Peyer's patch (tissue), 4 donors: Measurements from ENCODE around the gene GNAI3.

ENCODE experiments used
- POLR2A ChIP-seq, 2 donors: fragments of 450-650 bp; IDR thresholded peaks; one replicate each; pipeline ENCODE4 v1.5.1; 2017; ENCODE audit warnings: antibody characterized with exemption in 2 of 2, mild to moderate bottlenecking in 2 of 2, moderate library complexity in 2 of 2
- TF ChIP-seq, protein P1 (sequence below), 6 experiments: fragments of 450-650 bp in 4 of 6; fragments of 200-600 bp in 2 of 6; sonication (generic) in 1 of 6; IDR thresholded peaks; one replicate each; pipeline ENCODE4 v1.5.1; 2017 to 2019; ENCODE audit warnings: antibody characterized with exemption in 6 of 6, mild to moderate bottlenecking in 3 of 6, moderate library complexity in 1 of 6

DNA sequence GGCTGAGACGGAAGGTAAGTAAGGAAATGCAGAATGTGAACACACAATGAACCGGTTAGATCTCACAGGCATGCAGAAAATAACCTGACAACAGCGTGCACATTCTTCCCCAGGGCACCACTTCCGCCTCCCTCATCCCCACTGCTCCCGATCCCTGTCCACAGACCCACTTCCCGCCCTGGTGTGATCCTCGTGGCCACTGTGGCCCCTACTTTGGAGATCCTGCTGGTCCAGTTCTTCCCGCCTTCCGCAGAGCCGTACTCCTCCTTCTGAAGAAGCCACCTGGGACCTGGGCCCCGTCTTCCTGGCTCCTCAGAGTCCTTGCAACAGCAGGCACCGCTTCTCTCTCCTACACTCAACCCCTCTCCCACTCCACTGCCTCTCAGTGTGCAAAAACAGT is 106.1 kb downstream of the GNAI3 start:
- TF ChIP-seq, protein P1, sequence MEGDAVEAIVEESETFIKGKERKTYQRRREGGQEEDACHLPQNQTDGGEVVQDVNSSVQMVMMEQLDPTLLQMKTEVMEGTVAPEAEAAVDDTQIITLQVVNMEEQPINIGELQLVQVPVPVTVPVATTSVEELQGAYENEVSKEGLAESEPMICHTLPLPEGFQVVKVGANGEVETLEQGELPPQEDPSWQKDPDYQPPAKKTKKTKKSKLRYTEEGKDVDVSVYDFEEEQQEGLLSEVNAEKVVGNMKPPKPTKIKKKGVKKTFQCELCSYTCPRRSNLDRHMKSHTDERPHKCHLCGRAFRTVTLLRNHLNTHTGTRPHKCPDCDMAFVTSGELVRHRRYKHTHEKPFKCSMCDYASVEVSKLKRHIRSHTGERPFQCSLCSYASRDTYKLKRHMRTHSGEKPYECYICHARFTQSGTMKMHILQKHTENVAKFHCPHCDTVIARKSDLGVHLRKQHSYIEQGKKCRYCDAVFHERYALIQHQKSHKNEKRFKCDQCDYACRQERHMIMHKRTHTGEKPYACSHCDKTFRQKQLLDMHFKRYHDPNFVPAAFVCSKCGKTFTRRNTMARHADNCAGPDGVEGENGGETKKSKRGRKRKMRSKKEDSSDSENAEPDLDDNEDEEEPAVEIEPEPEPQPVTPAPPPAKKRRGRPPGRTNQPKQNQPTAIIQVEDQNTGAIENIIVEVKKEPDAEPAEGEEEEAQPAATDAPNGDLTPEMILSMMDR (IDR thresholded peaks at IDR 0.05) = no peak
- TF ChIP-seq POLR2A (IDR thresholded peaks at IDR 0.05) = no peak
